Heart right ventricle (tissue), 16 donors: ENCODE results near the gene NEB. TPM values are rescaled to one million over a fixed set of nuclear protein-coding genes. Genes with fewer than 3 reads are reported as not detected.

ENCODE experiments used
- ATAC-seq, 8 donors: fragments of 200-7000 bp; cut with Tn5 transposase; one replicate each; pipeline ENCODE4 v1.9.1; 2020; ENCODE audit warnings: mild to moderate bottlenecking in 8 of 8, moderate library complexity in 8 of 8, moderate number of reproducible peaks in 1 of 8
- DNase-seq, 2 donors: peaks; one replicate each; pipeline ENCODE4 v3.0.0-alpha.2; 2020
- H3K27ac ChIP-seq, 10 donors: fragments of 200-600 bp; sonication (generic) in 2 of 10; one replicate each; pipeline versions ENCODE4 v1.5.0 to v1.8.0; 2020 to 2022; ENCODE audit warnings: mild to moderate bottlenecking in 3 of 10
- H3K27me3 ChIP-seq, 7 donors: fragments of 200-600 bp; one replicate each; pipeline ENCODE4 v1.8.0; 2021 to 2022; ENCODE audit warnings: mild to moderate bottlenecking in 2 of 7
- H3K36me3 ChIP-seq, 9 donors: fragments of 200-600 bp; sonication (generic) in 1 of 9; one replicate each; pipeline versions ENCODE4 v1.5.0 to v1.8.0; 2020 to 2022; ENCODE audit warnings: mild to moderate bottlenecking in 2 of 9
- H3K4me1 ChIP-seq, 9 donors: fragments of 200-600 bp; sonication (generic) in 1 of 9; one replicate each; pipeline versions ENCODE4 v1.5.0 to v1.8.0; 2020 to 2022; ENCODE audit warnings: mild to moderate bottlenecking in 4 of 9
- H3K4me3 ChIP-seq, 10 donors: fragments of 200-600 bp; sonication (generic) in 2 of 10; one replicate each; pipeline versions ENCODE4 v1.5.0 to v1.8.0; 2020 to 2022; ENCODE audit warnings: mild to moderate bottlenecking in 7 of 10, moderate library complexity in 2 of 10
- H3K9me3 ChIP-seq, 11 donors: fragments of 200-600 bp in 10 of 11; sonication (generic) in 2 of 11; one replicate each; pipeline versions ENCODE4 v1.5.0 to v1.8.0; 2013 to 2022; ENCODE audit warnings: mild to moderate bottlenecking in 2 of 11, control low read depth in 1 of 11, moderate library complexity in 1 of 11
- CTCF ChIP-seq, 9 donors: fragments of 200-600 bp; sonication (generic) in 2 of 9; IDR thresholded peaks; one replicate each; pipeline versions ENCODE4 v1.5.0 to v1.8.0; 2021 to 2022; ENCODE audit warnings: antibody characterized with exemption in 9 of 9, mild to moderate bottlenecking in 5 of 9, moderate library complexity in 1 of 9
- WGBS, 2 donors: extraction: QIAGEN DNeasy Blood & Tissue Kit; methylation state at CpG; one replicate each; pipeline ENCODE4 v1.1.7; 2013; ENCODE audit warnings: inconsistent platforms in 1 of 2; 5-methylcytosine and 5-hydroxymethylcytosine counted together
- intact Hi-C, 10 donors: fragments of 100-400 bp; cut with DNase I; formaldehyde crosslinking; loops; one replicate each; pipeline versions ENCODE4 v1.11.1 to v1.14.2; 2022
- polyA plus RNA-seq, 2 donors: library from polyadenylated mRNA; stranded (reverse); fragments of 200-250 nt; gene quantifications; one replicate each; pipeline ENCODE4 v1.2.3, GENCODE V29; 2013
- total RNA-seq, 10 donors: library from RNA; stranded (reverse); fragmentation: NEBNext Ultra II Directional in 3 of 10; extraction: Animal tissue kit (Norgen Biotek cat#: 25700) in 3 of 10; gene quantifications; one replicate each; pipeline versions ENCODE4 v1.2.1 to v1.2.4, GENCODE V29; 2021 to 2023
- donor health status: Arrhythmogenic right ventricular cardiomyopathy.
- donor health status: ischemic (EF 13 %, LVEDD 7.1; RV severe dilation, severe dysfunction).
- donor health status: healthy with polysubstance abuse.
- donor health status: DM: no; HTN: yes; CAD: no.
- donor health status: DM: no; HTN: no; CAD: no.
- donor health status: ischemic (EF 25% LVEDD 6.9; RV normal size, moderate dysfunction).
- donor health status: ischemic (EF 25% LVEDD 5.7; RV mildly dilated, moderate dysfunction).
- donor health status: healthy.
- donor health status: DM: yes; HTN: yes; CAD: no.
- donor health status: Ischemic cardiomyopathy.
- donor health status: ischemic (EF 35%, LVEDD 5.7; RV mildly dilated, moderate dysfunction).
- donor health status: nonischemic (EF 11% LVEDD 7.7; RV severe dilation, severe dysfunction).
- donor health status: DM: yes; HTN: yes; CAD: no.
- donor health status: PGD.
- donor health status: ischemic (EF 29% LVEDD 5.4; RV normal size, mild dysfunction).
- donor health status: nonischemic (EF 23%, LVEDD 6.1; RV moderate dilation, normal function).

NEB gene
- total and polyA plus RNA-seq, 12 donors, result 0.32 to 19.4 (median 3.8) TPM

- H3K36me3 ChIP-seq, result peaks cover 0 to 44% (median 0%) of the 10 kb centered on the region in 9 donors
- no peak overlapping the region for H3K4me3 ChIP-seq
- H3K27ac ChIP-seq, result peak overlapping the region in 3 of 10 donors; percentile 2 to 24 (median 20)
- peak in 5 of 8 donors; percentile 29 to 74 (median 58) for ATAC-seq
- DNase-seq, result no peak
- intact Hi-C loops, result no loop called here
- peaks cover 0 to 13% (median 0%) of the 10 kb centered on the region in 11 donors for H3K9me3 ChIP-seq
- TF ChIP-seq CTCF (IDR thresholded peaks at IDR 0.05), result no peak
- peaks cover 0 to 32% (median 13%) of the 10 kb centered on the region in 9 donors for H3K4me1 ChIP-seq
- no peaks in the 10 kb centered on the region for H3K27me3 ChIP-seq
- 75 to 77% methylated on average over 6 of the region's 6 CpGs for WGBS, 2 donors
These were observed 40.9 kb upstream of the NEB start for GRCh38 chr2:151775057-151775740.

GRCh38 chr2:151774506-151774905 lies 40.2 kb upstream of the NEB start:
- H3K36me3 ChIP-seq, result peaks cover 0 to 37% (median 0%) of the 10 kb centered on the region in 9 donors
- peak overlapping the region in 3 of 10 donors; percentile 2 to 24 (median 20) for H3K27ac ChIP-seq
- peaks cover 0 to 32% (median 13%) of the 10 kb centered on the region in 9 donors for H3K4me1 ChIP-seq
- intact Hi-C loops, result no loop called here
- 38 to 48% methylated on average over 3 of the region's 3 CpGs for WGBS, 2 donors
- ATAC-seq (peak in 5 of 8 donors; percentile 43 to 76 (median 48)), DNase-seq (no peak)
- no peaks in the 10 kb centered on the region for H3K27me3 ChIP-seq
- no peak for TF ChIP-seq CTCF (IDR thresholded peaks at IDR 0.05)
- H3K4me3 ChIP-seq, result no peak overlapping the region
- H3K9me3 ChIP-seq, result peaks cover 0 to 15% (median 0%) of the 10 kb centered on the region in 11 donors

- 88 to 89% methylated on average over 10 of the region's 10 CpGs for WGBS, 2 donors
These were observed 37.5 kb upstream of the NEB start for GRCh38 chr2:151771599-151772358.

More at GRCh38 chr2:151771599-151772358, 37.5 kb upstream of the NEB start:
- Histone ChIP-seq H3K9me3 (peaks cover 0 to 3% (median 0%) of the 10 kb centered on the region in 11 donors), H3K36me3 (peaks cover 0 to 15% (median 0%) of the 10 kb centered on the region in 9 donors), H3K27me3 (no peaks in the 10 kb centered on the region), H3K4me1 (peaks cover 0 to 44% (median 16%) of the 10 kb centered on the region in 9 donors), H3K27ac (peak overlapping the region in 1 of 10 donors; percentile 6), H3K4me3 (no peak overlapping the region)
- intact Hi-C loops, result no loop called here
- ATAC-seq, result peak in 7 of 8 donors; percentile 25 to 78 (median 64)
- TF ChIP-seq CTCF (IDR thresholded peaks at IDR 0.05), result no peak
- DNase-seq, result peak; percentile 17 to 22
